ENCODE measurements around the gene PDE9A. TPM values are rescaled to one million over a fixed set of nuclear protein-coding genes. Genes with fewer than 3 reads are reported as not detected.

Gene PDE9A
- total and polyA plus RNA-seq, 2 experiments from 2014 or later, result 14.3 to 19.6 TPM

DNA sequence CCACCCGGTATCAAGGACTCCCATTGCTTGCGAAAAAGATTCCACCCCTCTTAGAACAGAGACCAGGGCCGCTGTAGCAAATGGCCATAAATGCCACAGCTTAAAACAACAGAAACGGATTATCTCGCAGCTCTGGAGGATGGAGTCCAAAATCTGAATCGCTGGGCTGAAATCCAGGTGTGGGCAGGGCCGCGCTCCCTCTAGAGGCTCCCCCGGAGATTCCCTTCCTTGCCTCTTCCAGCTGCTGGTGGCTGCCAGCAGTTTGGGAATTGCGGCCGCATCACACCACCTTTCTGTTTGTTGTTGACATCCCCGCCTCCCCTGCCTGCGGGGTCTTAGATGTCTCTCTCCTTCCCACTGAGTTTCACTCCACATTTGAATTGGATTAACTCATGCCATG lies 15.6 kb downstream of the PDE9A start:
- H3K4me2 ChIP-seq, result no peak overlapping the region
- TF ChIP-seq CTCF (IDR thresholded peaks at IDR 0.05; ENCODE audit: poor library complexity), result no peak
- no peak for TF ChIP-seq EZH2 (IDR thresholded peaks at IDR 0.05; ENCODE audit: borderline replicate concordance)
- TF ChIP-seq EZH2phosphoT487 (IDR thresholded peaks at IDR 0.05; ENCODE audit: low read depth, severe bottlenecking, unreplicated experiment), result no peak
- H2AFZ ChIP-seq, result no peak overlapping the region
- H4K20me1 ChIP-seq (ENCODE audit: insufficient read depth, poor library complexity, severe bottlenecking), result no peaks in the 10 kb centered on the region
- H3K9me3 ChIP-seq (ENCODE audit: low read depth), result no peaks in the 10 kb centered on the region
- WGBS (ENCODE audit: low lambda C conversion rate, missing lambda C conversion rate), result 70% methylated on average over 13 of the region's 13 CpGs
- DNase-seq (ENCODE audit: low spot score), result no peak
- H3K79me2 ChIP-seq, result peaks cover 56% of the 10 kb centered on the region
- no peaks in the 10 kb centered on the region for H3K36me3 ChIP-seq (replicated peaks; ENCODE audit: insufficient read depth, low read depth)
- no peaks in the 10 kb centered on the region for H3K27me3 ChIP-seq
- H3K27ac ChIP-seq, result no peak overlapping the region
- H3K4me3 ChIP-seq, result no peak overlapping the region
- H3K9me2 ChIP-seq (replicated peaks; ENCODE audit: insufficient read depth), result no peaks in the 10 kb centered on the region
- H3K4me1 ChIP-seq (ENCODE audit: insufficient read depth), result peaks cover 44% of the 10 kb centered on the region

- H3K9me2 ChIP-seq (replicated peaks; ENCODE audit: insufficient read depth), result no peaks in the 10 kb centered on the region
- peaks cover 46% of the 10 kb centered on the region for H3K79me2 ChIP-seq
- no peak overlapping the region for H3K4me3 ChIP-seq
- peaks cover 55% of the 10 kb centered on the region for H3K4me1 ChIP-seq (ENCODE audit: insufficient read depth)
- H2AFZ ChIP-seq, result no peak overlapping the region
- no peaks in the 10 kb centered on the region for H3K36me3 ChIP-seq (replicated peaks; ENCODE audit: insufficient read depth, low read depth)
- DNase-seq (ENCODE audit: low spot score), result no peak
- H3K9me3 ChIP-seq (ENCODE audit: low read depth), result no peaks in the 10 kb centered on the region
- WGBS (ENCODE audit: low lambda C conversion rate, missing lambda C conversion rate), result 96% methylated on average over 8 of the region's 8 CpGs
- no peak overlapping the region for H3K27ac ChIP-seq
- H3K27me3 ChIP-seq, result no peaks in the 10 kb centered on the region
- TF ChIP-seq CTCF (IDR thresholded peaks at IDR 0.05; ENCODE audit: poor library complexity), result no peak
- no peak for TF ChIP-seq EZH2phosphoT487 (IDR thresholded peaks at IDR 0.05; ENCODE audit: low read depth, severe bottlenecking, unreplicated experiment)
- TF ChIP-seq EZH2 (IDR thresholded peaks at IDR 0.05; ENCODE audit: borderline replicate concordance), result no peak
- no peak overlapping the region for H3K4me2 ChIP-seq
- H4K20me1 ChIP-seq (ENCODE audit: insufficient read depth, poor library complexity, severe bottlenecking), result no peaks in the 10 kb centered on the region
Measured at GRCh38 chr21:42670058-42670880, 16.8 kb downstream of the PDE9A start.

- no peaks in the 10 kb centered on the region for H3K36me3 ChIP-seq (replicated peaks; ENCODE audit: insufficient read depth, low read depth)
- H4K20me1 ChIP-seq (ENCODE audit: insufficient read depth, poor library complexity, severe bottlenecking), result no peaks in the 10 kb centered on the region
- no peaks in the 10 kb centered on the region for H3K27me3 ChIP-seq
- no peak overlapping the region for H3K27ac ChIP-seq
- peaks cover 57% of the 10 kb centered on the region for H3K4me1 ChIP-seq (ENCODE audit: insufficient read depth)
- WGBS (ENCODE audit: low lambda C conversion rate, missing lambda C conversion rate), result 70% methylated on average over 9 of the region's 9 CpGs
- no peak for DNase-seq (ENCODE audit: low spot score)
- H3K79me2 ChIP-seq, result peaks cover 44% of the 10 kb centered on the region
- H2AFZ ChIP-seq, result no peak overlapping the region
- TF ChIP-seq EZH2phosphoT487 (IDR thresholded peaks at IDR 0.05; ENCODE audit: low read depth, severe bottlenecking, unreplicated experiment) (no peak), CTCF (IDR thresholded peaks at IDR 0.05; ENCODE audit: poor library complexity) (no peak), EZH2 (IDR thresholded peaks at IDR 0.05; ENCODE audit: borderline replicate concordance) (no peak)
- H3K4me2 ChIP-seq, result no peak overlapping the region
- no peak overlapping the region for H3K4me3 ChIP-seq
- H3K9me3 ChIP-seq (ENCODE audit: low read depth), result no peaks in the 10 kb centered on the region
- H3K9me2 ChIP-seq (replicated peaks; ENCODE audit: insufficient read depth), result no peaks in the 10 kb centered on the region
Measured at GRCh38 chr21:42670884-42671283, 17.5 kb downstream of the PDE9A start.
